Tibial nerve (tissue), 4 donors: ENCODE measurements around the gene PI4K2B. TPM values are rescaled to one million over a fixed set of nuclear protein-coding genes. Genes with fewer than 3 reads are reported as not detected.
"Not testable (repeated sequence)": the region's sequence is repeated elsewhere in the genome, so short reads cannot be mapped to it uniquely, and the experiment has no call there.

Experiments
- DNase-seq, 2 donors: peaks; one replicate each; pipeline ENCODE4 v3.0.0-alpha.2; 2019; ENCODE audit warnings: low spot score in 2 of 2
- H3K27ac ChIP-seq, 4 donors: fragments of 200-600 bp; sonication (generic) in 3 of 4; one replicate each; pipeline ENCODE4 v1.5.1; 2017 to 2019; ENCODE audit warnings: mild to moderate bottlenecking in 1 of 4
- H3K27me3 ChIP-seq, 2 donors: fragments of 200-600 bp; sonication (generic) in 1 of 2; one replicate each; pipeline versions ENCODE4 v1.5.1 to v1.6.0; 2017 to 2019
- H3K36me3 ChIP-seq, 3 donors: fragments of 200-600 bp; sonication (generic); one replicate each; pipeline ENCODE4 v1.5.1; 2018 to 2019
- H3K4me1 ChIP-seq, 4 donors: fragments of 200-600 bp; sonication (generic) in 3 of 4; one replicate each; pipeline ENCODE4 v1.5.1; 2017 to 2019
- H3K4me3 ChIP-seq, 4 donors: fragments of 200-600 bp; sonication (generic) in 3 of 4; one replicate each; pipeline ENCODE4 v1.5.1; 2017 to 2019; ENCODE audit warnings: mild to moderate bottlenecking in 1 of 4, moderate library complexity in 1 of 4
- H3K9me3 ChIP-seq, 4 donors: fragments of 200-600 bp; sonication (generic) in 3 of 4; one replicate each; pipeline ENCODE4 v1.5.1; 2017 to 2019
- EP300 ChIP-seq, 2 donors: sonication (generic); formaldehyde crosslinking; IDR thresholded peaks; one replicate each; pipeline ENCODE4 v1.6.1; 2017; ENCODE audit warnings: antibody characterized with exemption in 2 of 2, mild to moderate bottlenecking in 1 of 2
- POLR2A ChIP-seq, 2 donors: fragments of 450-650 bp; IDR thresholded peaks; one replicate each; pipeline ENCODE4 v1.6.1; 2017; ENCODE audit warnings: antibody characterized with exemption in 2 of 2, mild to moderate bottlenecking in 2 of 2, moderate library complexity in 2 of 2
- WGBS, 2 donors: methylation state at CpG; one replicate each; pipeline ENCODE4 v1.1.5; 2018; 5-methylcytosine and 5-hydroxymethylcytosine counted together
- total RNA-seq, 4 donors: library from RNA; depleted of rRNA; stranded (reverse); fragments of >200 nt; gene quantifications; one replicate each; pipeline ENCODE4 v1.1.0, GENCODE V29; 2016
- TF ChIP-seq, protein P1 (sequence below), 5 experiments: fragments of 200-600 bp in 3 of 5; fragments of 450-650 bp in 2 of 5; sonication (generic) in 3 of 5; IDR thresholded peaks; one replicate each; pipeline ENCODE4 v1.5.1; 2016 to 2019; ENCODE audit warnings: antibody characterized with exemption in 5 of 5, mild to moderate bottlenecking in 3 of 5, moderate library complexity in 2 of 5

PI4K2B gene
- total RNA-seq, 4 donors from 2014 or later = 11.1 to 22.8 (median 14.6) TPM

DNA sequence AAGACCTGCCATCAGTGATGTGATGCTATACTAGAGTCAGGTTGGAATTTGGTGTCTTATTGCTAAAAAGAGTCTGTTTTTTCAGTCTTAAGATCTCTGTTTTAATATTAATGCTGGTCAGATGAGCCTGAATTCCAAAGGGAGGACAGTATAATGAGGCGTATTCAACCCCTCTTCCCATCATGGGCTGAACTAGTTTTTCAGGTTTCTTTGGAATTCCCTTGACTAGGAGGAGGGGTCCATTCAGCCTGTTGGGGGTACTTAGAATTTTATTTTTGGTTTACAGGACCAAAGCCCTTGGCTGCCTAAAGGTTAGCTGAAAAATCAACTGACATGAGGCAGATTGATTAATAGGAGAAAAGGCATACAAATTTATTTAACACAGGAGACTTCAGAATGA lies 24.1 kb upstream of the PI4K2B start:
- H3K36me3 ChIP-seq = no peaks in the 10 kb centered on the region
- TF ChIP-seq EP300 (IDR thresholded peaks at IDR 0.05) = no peak
- no peak for TF ChIP-seq POLR2A (IDR thresholded peaks at IDR 0.05)
- TF ChIP-seq, protein P1, sequence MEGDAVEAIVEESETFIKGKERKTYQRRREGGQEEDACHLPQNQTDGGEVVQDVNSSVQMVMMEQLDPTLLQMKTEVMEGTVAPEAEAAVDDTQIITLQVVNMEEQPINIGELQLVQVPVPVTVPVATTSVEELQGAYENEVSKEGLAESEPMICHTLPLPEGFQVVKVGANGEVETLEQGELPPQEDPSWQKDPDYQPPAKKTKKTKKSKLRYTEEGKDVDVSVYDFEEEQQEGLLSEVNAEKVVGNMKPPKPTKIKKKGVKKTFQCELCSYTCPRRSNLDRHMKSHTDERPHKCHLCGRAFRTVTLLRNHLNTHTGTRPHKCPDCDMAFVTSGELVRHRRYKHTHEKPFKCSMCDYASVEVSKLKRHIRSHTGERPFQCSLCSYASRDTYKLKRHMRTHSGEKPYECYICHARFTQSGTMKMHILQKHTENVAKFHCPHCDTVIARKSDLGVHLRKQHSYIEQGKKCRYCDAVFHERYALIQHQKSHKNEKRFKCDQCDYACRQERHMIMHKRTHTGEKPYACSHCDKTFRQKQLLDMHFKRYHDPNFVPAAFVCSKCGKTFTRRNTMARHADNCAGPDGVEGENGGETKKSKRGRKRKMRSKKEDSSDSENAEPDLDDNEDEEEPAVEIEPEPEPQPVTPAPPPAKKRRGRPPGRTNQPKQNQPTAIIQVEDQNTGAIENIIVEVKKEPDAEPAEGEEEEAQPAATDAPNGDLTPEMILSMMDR (IDR thresholded peaks at IDR 0.05) = no peak
- H3K4me3 ChIP-seq = no peak overlapping the region
- H3K4me1 ChIP-seq = no peaks in the 10 kb centered on the region
- 54 to 70% methylated on average over 1 of the region's 1 CpG for WGBS, 2 donors
- H3K9me3 ChIP-seq = peaks cover 0 to 34% (median 8%) of the 10 kb centered on the region in 4 donors
- no peak overlapping the region for H3K27ac ChIP-seq
- no peaks in the 10 kb centered on the region for H3K27me3 ChIP-seq
- DNase-seq = no peak

DNA sequence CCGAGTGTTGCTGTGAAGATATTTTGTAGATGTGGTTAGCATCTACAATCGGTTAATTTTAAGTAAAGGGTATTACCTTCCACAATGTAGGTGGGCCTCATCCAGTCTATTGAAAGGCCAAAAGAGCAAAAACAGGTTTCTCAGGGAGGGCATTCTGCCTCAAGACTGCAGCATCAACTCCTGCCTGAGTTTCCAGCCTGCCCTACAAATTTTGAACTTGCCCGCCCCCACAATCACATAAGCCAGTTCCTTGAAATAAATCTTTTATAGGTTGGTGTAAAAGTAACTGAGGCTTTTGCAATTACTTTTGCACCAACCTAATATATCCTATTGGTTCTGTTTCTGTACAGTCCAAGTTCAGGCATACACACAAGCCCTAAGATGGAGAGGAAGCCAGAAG lies 22.1 kb upstream of the PI4K2B start:
- no peaks in the 10 kb centered on the region for H3K27me3 ChIP-seq
- H3K36me3 ChIP-seq = no peaks in the 10 kb centered on the region
- DNase-seq = no peak
- H3K27ac ChIP-seq = no peak overlapping the region
- TF ChIP-seq EP300 (IDR thresholded peaks at IDR 0.05) (no peak), POLR2A (IDR thresholded peaks at IDR 0.05) (no peak)
- TF ChIP-seq, protein P1 (IDR thresholded peaks at IDR 0.05) = no peak
- 90 to 95% methylated on average over 3 of the region's 3 CpGs for WGBS, 2 donors
- peaks cover 0 to 37% (median 8%) of the 10 kb centered on the region in 4 donors for H3K9me3 ChIP-seq
- no peak overlapping the region for H3K4me3 ChIP-seq
- H3K4me1 ChIP-seq = no peaks in the 10 kb centered on the region

DNA sequence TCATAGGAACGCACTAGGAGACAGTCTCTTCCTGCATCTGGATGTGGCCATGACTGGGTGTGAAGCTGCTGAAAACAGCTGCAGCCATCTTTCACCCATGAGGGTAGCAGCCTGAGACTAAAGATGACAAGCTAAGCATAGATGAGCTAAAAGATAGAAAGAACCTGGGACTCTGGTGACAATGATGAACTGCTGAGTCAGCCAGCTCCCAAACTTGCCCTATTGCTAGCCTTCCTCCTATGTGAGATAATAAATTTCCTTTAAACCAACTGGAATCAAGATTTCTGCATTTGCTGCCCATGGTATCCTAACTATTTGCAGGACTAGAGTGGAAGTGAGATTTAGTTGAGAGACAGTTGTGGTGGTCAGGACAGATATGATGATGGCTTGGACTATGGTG lies 21.0 kb upstream of the PI4K2B start:
- Histone ChIP-seq H3K9me3 (peaks cover 0 to 37% (median 8%) of the 10 kb centered on the region in 4 donors), H3K4me1 (no peaks in the 10 kb centered on the region), H3K27me3 (no peaks in the 10 kb centered on the region), H3K36me3 (no peaks in the 10 kb centered on the region), H3K4me3 (no peak overlapping the region), H3K27ac (no peak overlapping the region)
- WGBS, 2 donors = 96 to 100% methylated on average over 1 of the region's 1 CpG
- DNase-seq = no peak
- TF ChIP-seq EP300 (IDR thresholded peaks at IDR 0.05) (no peak), POLR2A (IDR thresholded peaks at IDR 0.05) (no peak)
- TF ChIP-seq, protein P1 (IDR thresholded peaks at IDR 0.05) = no peak

DNA sequence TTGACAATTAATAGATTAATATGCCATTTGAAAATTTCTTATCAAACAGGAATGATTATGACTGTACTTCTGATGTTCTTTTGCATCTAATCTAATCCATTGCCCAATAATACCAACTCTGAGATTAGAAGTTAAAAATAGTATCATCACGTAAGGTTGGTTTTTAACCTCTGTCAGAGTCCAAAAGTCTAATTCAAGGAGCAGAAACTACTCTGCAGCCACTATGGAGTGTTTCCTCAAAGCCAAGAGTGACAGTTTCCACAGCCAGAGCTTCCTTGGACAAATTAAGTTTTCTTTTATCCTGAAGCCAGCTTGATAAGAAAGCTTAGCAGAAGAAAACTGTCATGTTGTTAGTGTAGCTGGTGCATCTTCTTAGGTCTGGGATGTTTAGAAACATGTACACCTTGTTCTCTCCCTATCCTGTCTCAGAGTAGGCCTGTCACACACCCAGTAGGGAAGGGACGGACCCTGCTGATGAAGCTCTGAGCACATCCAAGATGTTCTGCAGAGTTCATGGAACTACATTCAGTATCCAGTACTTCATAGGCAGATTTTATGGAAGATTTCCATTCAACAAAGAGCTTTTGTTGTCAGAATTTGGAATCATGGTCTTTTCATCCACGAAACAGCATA lies 20.4 kb upstream of the PI4K2B start:
- Histone ChIP-seq H3K4me3 (no peak overlapping the region), H3K9me3 (peaks cover 0 to 37% (median 8%) of the 10 kb centered on the region in 4 donors), H3K27ac (no peak overlapping the region), H3K27me3 (no peaks in the 10 kb centered on the region), H3K36me3 (no peaks in the 10 kb centered on the region), H3K4me1 (no peaks in the 10 kb centered on the region)
- 70 to 76% methylated on average over 3 of the region's 3 CpGs for WGBS, 2 donors
- TF ChIP-seq EP300 (IDR thresholded peaks at IDR 0.05) = no peak
- TF ChIP-seq POLR2A (IDR thresholded peaks at IDR 0.05) = no peak
- TF ChIP-seq, protein P1 (IDR thresholded peaks at IDR 0.05) = no peak
- no peak for DNase-seq

DNA sequence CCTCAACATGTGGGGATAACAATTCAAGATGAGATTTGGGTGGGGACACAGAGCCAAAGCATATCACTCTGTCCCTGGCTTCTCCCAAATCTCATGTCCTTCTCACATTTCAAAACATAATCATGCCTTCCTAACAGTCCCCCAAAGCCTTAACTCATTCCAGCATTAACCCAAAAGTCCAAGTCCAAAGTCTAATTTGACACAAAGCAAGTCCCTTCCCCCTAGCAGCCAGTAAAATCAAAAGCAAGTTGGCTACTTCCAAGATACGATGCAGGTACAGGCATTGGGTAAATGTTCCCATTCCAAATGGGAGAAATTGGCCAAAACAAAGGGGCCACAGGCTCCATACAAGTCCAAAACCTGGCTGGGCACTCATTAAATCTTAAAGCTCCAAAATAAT lies 19.1 kb upstream of the PI4K2B start:
- H3K4me3 ChIP-seq, DNase-seq, H3K4me1 ChIP-seq, H3K27ac ChIP-seq, H3K36me3 ChIP-seq, H3K27me3 ChIP-seq: not testable (repeated sequence)
- WGBS, 2 donors = 93 to 100% methylated on average over 1 of the region's 1 CpG
- H3K9me3 ChIP-seq = peaks cover 0 to 37% (median 9%) of the 10 kb centered on the region in 4 donors
